Tibial nerve (tissue), 3 donors: ENCODE measurements around the gene GABBR2.

ENCODE experiments used
- POLR2A ChIP-seq, 2 donors: fragments of 450-650 bp; IDR thresholded peaks; one replicate each; pipeline ENCODE4 v1.6.1; 2017; ENCODE audit warnings: antibody characterized with exemption in 2 of 2, mild to moderate bottlenecking in 2 of 2, moderate library complexity in 2 of 2
- TF ChIP-seq, protein P1 (sequence below), 5 experiments: fragments of 200-600 bp in 3 of 5; fragments of 450-650 bp in 2 of 5; sonication (generic) in 3 of 5; IDR thresholded peaks; one replicate each; pipeline ENCODE4 v1.5.1; 2016 to 2019; ENCODE audit warnings: antibody characterized with exemption in 5 of 5, mild to moderate bottlenecking in 3 of 5, moderate library complexity in 2 of 5

DNA sequence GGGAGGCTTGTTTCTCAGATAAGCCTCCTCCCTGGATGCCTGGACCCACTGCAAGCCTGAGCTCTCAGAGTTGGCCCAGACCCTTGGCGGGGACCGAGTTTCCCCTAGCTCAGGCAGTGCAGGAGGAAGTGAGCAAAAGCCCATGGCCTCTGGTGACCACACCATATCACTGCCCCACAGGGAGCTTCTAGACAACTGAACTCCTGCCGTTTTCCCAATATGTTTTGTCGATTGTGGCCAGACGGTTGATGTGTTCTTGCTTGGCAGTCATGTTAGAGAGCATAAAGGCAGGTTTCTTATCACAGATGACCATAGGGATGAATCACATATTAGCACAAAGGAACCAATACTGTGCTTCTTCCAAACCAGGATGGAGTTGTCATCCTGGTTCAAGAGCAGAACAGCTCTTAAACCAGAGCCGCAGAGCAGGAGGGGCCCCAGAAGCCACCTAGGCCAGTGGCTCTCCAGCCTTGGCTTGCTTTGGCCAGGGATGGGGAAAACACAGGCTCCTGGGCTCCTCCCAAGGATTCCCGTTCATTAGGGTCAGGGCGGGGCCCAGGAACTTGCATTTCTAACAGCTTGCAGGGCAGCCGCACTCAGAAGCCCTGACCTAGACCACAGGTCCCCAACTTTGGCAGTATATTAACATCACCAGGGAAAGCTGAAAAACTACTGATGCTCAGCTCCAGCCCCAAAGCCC is 340.2 kb downstream of the GABBR2 start:
- TF ChIP-seq POLR2A (IDR thresholded peaks at IDR 0.05) = no peak
- TF ChIP-seq, protein P1, sequence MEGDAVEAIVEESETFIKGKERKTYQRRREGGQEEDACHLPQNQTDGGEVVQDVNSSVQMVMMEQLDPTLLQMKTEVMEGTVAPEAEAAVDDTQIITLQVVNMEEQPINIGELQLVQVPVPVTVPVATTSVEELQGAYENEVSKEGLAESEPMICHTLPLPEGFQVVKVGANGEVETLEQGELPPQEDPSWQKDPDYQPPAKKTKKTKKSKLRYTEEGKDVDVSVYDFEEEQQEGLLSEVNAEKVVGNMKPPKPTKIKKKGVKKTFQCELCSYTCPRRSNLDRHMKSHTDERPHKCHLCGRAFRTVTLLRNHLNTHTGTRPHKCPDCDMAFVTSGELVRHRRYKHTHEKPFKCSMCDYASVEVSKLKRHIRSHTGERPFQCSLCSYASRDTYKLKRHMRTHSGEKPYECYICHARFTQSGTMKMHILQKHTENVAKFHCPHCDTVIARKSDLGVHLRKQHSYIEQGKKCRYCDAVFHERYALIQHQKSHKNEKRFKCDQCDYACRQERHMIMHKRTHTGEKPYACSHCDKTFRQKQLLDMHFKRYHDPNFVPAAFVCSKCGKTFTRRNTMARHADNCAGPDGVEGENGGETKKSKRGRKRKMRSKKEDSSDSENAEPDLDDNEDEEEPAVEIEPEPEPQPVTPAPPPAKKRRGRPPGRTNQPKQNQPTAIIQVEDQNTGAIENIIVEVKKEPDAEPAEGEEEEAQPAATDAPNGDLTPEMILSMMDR (IDR thresholded peaks at IDR 0.05) = no peak
